GM12878 (cell line): ENCODE measurements around the gene GMDS. TPM values are rescaled to one million over a fixed set of nuclear protein-coding genes. Genes with fewer than 3 reads are reported as not detected.

Source experiments
- ATAC-seq: fragments of 200-7000 bp; cut with Tn5 transposase; 3 replicates; pipeline ENCODE4 v1.9.1; 2020; ENCODE audit warnings: mild to moderate bottlenecking, moderate library complexity
- BruUV-seq: library from RNA; stranded (reverse); fragments of 400-500 nt; replicated peaks from 2 replicates; lab custom pipeline; 2021; lab: Mats Ljungman, UMichigan
- CTCF ChIA-PET: fragments of 300-600 bp; sonication (Branson Sonifier 250); formaldehyde crosslinking; extraction: SDS; loops from one replicate; lab custom pipeline; 2021; ENCODE audit warnings: inconsistent platforms; lab: Yijun Ruan, JAX
- POLR2A ChIA-PET: fragments of 350-600 bp; formaldehyde crosslinking; extraction: SDS; loops from one replicate; lab custom pipeline; 2021; ENCODE audit warnings: inconsistent platforms; lab: Charles Lee
- RAD21 ChIA-PET: fragments of 300-600 bp; sonication (Branson Sonifier 250); formaldehyde crosslinking; loops from one replicate; lab custom pipeline; 2023; ENCODE audit warnings: antibody characterized with exemption; ENCODE audit not compliant: unreplicated experiment; lab: Charles Lee
- SMC1A ChIA-PET: fragments of 300-600 bp; sonication (Branson Sonifier 250); formaldehyde crosslinking; loops from one replicate; lab custom pipeline; 2023; ENCODE audit not compliant: unreplicated experiment, uncharacterized antibody; lab: Charles Lee
- DNase-seq: peaks from one replicate; pipeline ENCODE4 v3.0.0-alpha.2; 2011; ENCODE audit warnings: low read depth, low spot score
- FAIRE-seq: peaks from 3 replicates; lab custom pipeline; 2011; peaks lifted over from hg19 to GRCh38; lab: Jason Lieb, UNC
- H2AFZ ChIP-seq: 2 replicates; pipeline ENCODE4 v1.6.0; 2011; ENCODE audit warnings: low read depth, low read length, control low read depth; ENCODE audit not compliant: control insufficient read depth
- H3K27ac ChIP-seq: 2 replicates; pipeline ENCODE4 v1.5.1; 2011; ENCODE audit warnings: control low read depth; ENCODE audit not compliant: control insufficient read depth, insufficient read depth
- H3K27me3 ChIP-seq, 2 experiments: replicated peaks in 1 of 2; 2 replicates each; pipeline versions ENCODE4 v1.6.0 to v1.6.1; 2011; ENCODE audit warnings: low read length in 1 of 2; ENCODE audit not compliant: control insufficient read depth in 2 of 2, insufficient read depth in 2 of 2
- H3K36me3 ChIP-seq, 2 experiments: 2 replicates each; pipeline ENCODE4 v1.5.1; 2011; ENCODE audit warnings: low read length in 1 of 2; ENCODE audit not compliant: control insufficient read depth in 2 of 2, insufficient read depth in 2 of 2
- H3K4me1 ChIP-seq: 2 replicates; pipeline ENCODE4 v1.6.1; 2011; ENCODE audit warnings: mild to moderate bottlenecking, low read length, moderate library complexity, mixed read lengths; ENCODE audit not compliant: control insufficient read depth, insufficient read depth
- H3K4me2 ChIP-seq: 2 replicates; pipeline ENCODE4 v1.6.0; 2011; ENCODE audit warnings: control low read depth; ENCODE audit not compliant: control insufficient read depth, insufficient read depth
- H3K4me3 ChIP-seq: fragments of 200-600 bp; sonication (generic); 2 replicates; pipeline ENCODE4 v1.5.1; 2016
- H3K79me2 ChIP-seq: 2 replicates; pipeline ENCODE4 v1.6.0; 2011; ENCODE audit warnings: low read length; ENCODE audit not compliant: control insufficient read depth, insufficient read depth
- H3K9ac ChIP-seq: 2 replicates; pipeline ENCODE4 v1.8.0; 2011; ENCODE audit warnings: low read length, control low read depth, mixed read lengths; ENCODE audit not compliant: control insufficient read depth, insufficient read depth
- H3K9me3 ChIP-seq: replicated peaks from 3 replicates; pipeline ENCODE4 v1.5.1; 2011; ENCODE audit warnings: mild to moderate bottlenecking, low read length; ENCODE audit not compliant: control insufficient read depth, insufficient read depth
- H4K20me1 ChIP-seq: 2 replicates; pipeline ENCODE4 v1.6.0; 2011; ENCODE audit not compliant: control insufficient read depth, insufficient read depth
- BHLHE40 ChIP-seq, 2 experiments: fragments of 450-650 bp in 1 of 2; IDR thresholded peaks; 2 replicates each; pipeline ENCODE4 v1.6.1; 2011 to 2017; ENCODE audit warnings: low read depth in 2 of 2, borderline replicate concordance in 1 of 2, improper control_type of control experiment in 1 of 2, low read length in 1 of 2, mild to moderate bottlenecking in 1 of 2
- CHD4 ChIP-seq: fragments of 200-600 bp; sonication (generic); IDR thresholded peaks from 2 replicates; pipeline ENCODE4 v1.6.1; 2016; ENCODE audit warnings: mild to moderate bottlenecking
- CREM ChIP-seq: IDR thresholded peaks from 2 replicates; pipeline ENCODE4 v1.6.1; 2014; ENCODE audit warnings: antibody characterized with exemption, low read depth
- MTA3 ChIP-seq: IDR thresholded peaks from 2 replicates; pipeline ENCODE4 v1.6.1; 2012; ENCODE audit warnings: low read length, inconsistent platforms, borderline replicate concordance
- NBN ChIP-seq: fragments of 450-650 bp; IDR thresholded peaks from 2 replicates; pipeline ENCODE4 v1.6.1; 2016
- PKNOX1 ChIP-seq: fragments of 450-650 bp; IDR thresholded peaks from 2 replicates; pipeline ENCODE4 v1.6.1; 2016; ENCODE audit warnings: mild to moderate bottlenecking
- POLR2AphosphoS2 ChIP-seq: IDR thresholded peaks from 2 replicates; pipeline ENCODE4 v1.6.1; 2011; ENCODE audit warnings: low read depth, mild to moderate bottlenecking, low read length, improper control_type of control experiment, moderate library complexity
- PRDM15 ChIP-seq: fragments of 450-650 bp; formaldehyde crosslinking; IDR thresholded peaks from 2 replicates; pipeline ENCODE4 v1.4.0; 2020; ENCODE audit warnings: mild to moderate bottlenecking, moderate library complexity
- RELA ChIP-seq: fragments of 450-650 bp; IDR thresholded peaks from 2 replicates; pipeline ENCODE4 v1.8.0; 2014; ENCODE audit warnings: borderline replicate concordance; ENCODE audit not compliant: partially characterized antibody
- SIN3A ChIP-seq: IDR thresholded peaks from 2 replicates; pipeline ENCODE4 v1.6.1; 2012; ENCODE audit warnings: low read depth, low read length, improper control_type of control experiment
- SMAD5 ChIP-seq: IDR thresholded peaks from 2 replicates; pipeline ENCODE4 v1.6.1; 2016; ENCODE audit warnings: antibody characterized with exemption, low read depth
- SUPT20H ChIP-seq: IDR thresholded peaks from 2 replicates; pipeline ENCODE4 v1.6.1; 2011; ENCODE audit warnings: low read depth, mild to moderate bottlenecking, low read length, moderate library complexity, borderline replicate concordance; ENCODE audit not compliant: control insufficient read depth
- ZBED1 ChIP-seq: IDR thresholded peaks from 2 replicates; pipeline ENCODE4 v1.6.1; 2016; ENCODE audit warnings: borderline replicate concordance
- ZNF384 ChIP-seq: IDR thresholded peaks from 2 replicates; pipeline ENCODE4 v1.6.1; 2012; ENCODE audit warnings: low read depth, mild to moderate bottlenecking, low read length, improper control_type of control experiment, borderline replicate concordance
- WGBS: methylation state at CpG from one replicate; pipeline ENCODE4 v1.1.6; 2016; ENCODE audit warnings: low lambda C conversion rate; ENCODE audit not compliant: insufficient replicate concordance, insufficient coverage; ENCODE audit errors: missing lambda C conversion rate; 5-methylcytosine and 5-hydroxymethylcytosine counted together
- in situ Hi-C: fragments of 300-500 bp; cut with MboI; formaldehyde crosslinking; loops from 9 replicates; pipeline ENCODE4 v1.14.3; 2018; ENCODE audit warnings: mixed read lengths
- intact Hi-C: fragments of 100-400 bp; cut with micrococcal nuclease; formaldehyde crosslinking; loops from one replicate; pipeline ENCODE4 v1.14.2; 2022; ENCODE audit not compliant: unreplicated experiment
- polyA plus RNA-seq, 11 experiments: library from polyadenylated mRNA; depleted of rRNA in 4 of 11; unstranded in 6 of 11; stranded (reverse) in 5 of 11; fragments of >200 nt; fragmentation: Nextera tagmentation in 4 of 11; fragmentation: Illumina TruSeq in 1 of 11; extraction: Ambion mirVana in 4 of 11; extraction: Trizol in 1 of 11; gene quantifications; 1 replicate in 1 of 11; 2 replicates in 10 of 11; pipeline versions ENCODE4 v1.2.1 to v1.2.3, GENCODE V29; 2011 to 2016; ENCODE audit warnings: inconsistent platforms in 2 of 11, missing spikeins in 2 of 11, low read depth in 1 of 11
- total RNA-seq, 4 experiments: library from RNA; depleted of rRNA in 3 of 4; stranded (reverse); fragments of >200 nt in 3 of 4; fragmentation: Illumina TruSeq in 1 of 4; extraction: Trizol in 1 of 4; gene quantifications; 2 replicates each; pipeline versions ENCODE4 v1.2.1 to v1.2.3, GENCODE V29; 2013 to 2021
- TF ChIP-seq, protein P1 (sequence below): fragments of 450-650 bp; IDR thresholded peaks from 2 replicates; pipeline ENCODE4 v1.6.1; 2017; ENCODE audit warnings: antibody characterized with exemption, mild to moderate bottlenecking, moderate library complexity

GMDS gene
- total and polyA plus RNA-seq, 10 of the 15 experiments (the other 5 are each of a cell fraction or from before 2014, with no cell fraction given), result 0.61 to 53.8 (median 29.3) TPM

DNA sequence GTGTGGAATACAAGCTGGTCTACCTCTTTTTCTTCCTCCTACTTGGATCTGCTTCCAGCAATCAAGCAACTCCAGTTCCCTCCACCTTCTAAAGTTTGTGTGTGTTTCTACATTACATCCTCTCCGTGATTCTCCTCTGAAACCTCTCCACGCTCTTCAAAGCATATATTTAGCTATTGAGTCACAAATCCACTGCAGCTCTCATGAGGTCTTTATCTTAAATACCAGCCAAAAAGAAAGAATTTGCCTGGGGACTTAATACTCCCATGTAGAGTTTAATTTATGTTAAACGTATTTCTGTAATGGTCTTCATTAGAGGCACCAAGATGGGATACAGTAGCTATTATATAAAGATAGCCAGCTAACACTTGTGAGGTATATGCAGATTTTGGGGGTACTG lies 557.0 kb downstream of the GMDS start:
- H3K9me3 ChIP-seq, result peaks cover 2% of the 10 kb centered on the region; the same call in 1 of the 3 replicates
- H2AFZ ChIP-seq, result no peak overlapping the region
- H3K9ac ChIP-seq, result no peak overlapping the region
- ChIA-PET CTCF (interaction anchor here (0.8 kb wide), 1 partner anchor 50 kb away, joined by 3 read pairs; no protein-coding TSS in a partner anchor), SMC1A (interaction anchor here (1.0 kb wide), 1 partner anchor 66 kb away, joined by 3 read pairs; no protein-coding TSS in a partner anchor), RAD21 (no interaction called here), POLR2A (no interaction called here)
- no peaks in the 10 kb centered on the region; a peak in 1 of 4 replicates for H3K36me3 ChIP-seq
- no TSS peak for BruUV-seq
- H3K79me2 ChIP-seq, result no peaks in the 10 kb centered on the region
- H3K27ac ChIP-seq, result no peak overlapping the region
- in situ Hi-C loops (no loop called here), intact Hi-C loops (no loop called here)
- WGBS, result 78% methylated on average over 3 of the region's 3 CpGs
- DNase-seq (no peak), ATAC-seq (no peak), FAIRE-seq (no peak)
- no peak overlapping the region for H3K4me3 ChIP-seq
- no peak overlapping the region for H3K4me2 ChIP-seq
- H3K4me1 ChIP-seq, result no peaks in the 10 kb centered on the region
- H3K27me3 ChIP-seq, result no peaks in the 10 kb centered on the region
- no peaks in the 10 kb centered on the region for H4K20me1 ChIP-seq
- TF ChIP-seq PKNOX1 (no peak), SIN3A (no peak), SMAD5 (no peak), ZBED1 (no peak), POLR2AphosphoS2 (no peak), BHLHE40 (IDR thresholded peaks at IDR 0.05; ENCODE audit: borderline replicate concordance in 1 of 2, low read depth in 2 of 2, low read length in 1 of 2) (no peak), SUPT20H (no peak), NBN (no peak), CREM (no peak), RELA (no peak), ZNF384 (no peak), MTA3 (no peak), PRDM15 (CRISPR knock-in tag) (no peak), CHD4 (no peak)
- TF ChIP-seq, protein P1, sequence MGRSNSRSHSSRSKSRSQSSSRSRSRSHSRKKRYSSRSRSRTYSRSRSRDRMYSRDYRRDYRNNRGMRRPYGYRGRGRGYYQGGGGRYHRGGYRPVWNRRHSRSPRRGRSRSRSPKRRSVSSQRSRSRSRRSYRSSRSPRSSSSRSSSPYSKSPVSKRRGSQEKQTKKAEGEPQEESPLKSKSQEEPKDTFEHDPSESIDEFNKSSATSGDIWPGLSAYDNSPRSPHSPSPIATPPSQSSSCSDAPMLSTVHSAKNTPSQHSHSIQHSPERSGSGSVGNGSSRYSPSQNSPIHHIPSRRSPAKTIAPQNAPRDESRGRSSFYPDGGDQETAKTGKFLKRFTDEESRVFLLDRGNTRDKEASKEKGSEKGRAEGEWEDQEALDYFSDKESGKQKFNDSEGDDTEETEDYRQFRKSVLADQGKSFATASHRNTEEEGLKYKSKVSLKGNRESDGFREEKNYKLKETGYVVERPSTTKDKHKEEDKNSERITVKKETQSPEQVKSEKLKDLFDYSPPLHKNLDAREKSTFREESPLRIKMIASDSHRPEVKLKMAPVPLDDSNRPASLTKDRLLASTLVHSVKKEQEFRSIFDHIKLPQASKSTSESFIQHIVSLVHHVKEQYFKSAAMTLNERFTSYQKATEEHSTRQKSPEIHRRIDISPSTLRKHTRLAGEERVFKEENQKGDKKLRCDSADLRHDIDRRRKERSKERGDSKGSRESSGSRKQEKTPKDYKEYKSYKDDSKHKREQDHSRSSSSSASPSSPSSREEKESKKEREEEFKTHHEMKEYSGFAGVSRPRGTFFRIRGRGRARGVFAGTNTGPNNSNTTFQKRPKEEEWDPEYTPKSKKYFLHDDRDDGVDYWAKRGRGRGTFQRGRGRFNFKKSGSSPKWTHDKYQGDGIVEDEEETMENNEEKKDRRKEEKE, result no peak
